Left ventricle myocardium inferior (tissue), 1 donor: ENCODE data around the gene KRTAP5-11. TPM values are rescaled to one million over a fixed set of nuclear protein-coding genes. Genes with fewer than 3 reads are reported as not detected.
"Not testable (repeated sequence)": the region's sequence is repeated elsewhere in the genome, so short reads cannot be mapped to it uniquely, and the experiment has no call there.

Experiments
- DNase-seq: peaks from one replicate; pipeline ENCODE4 v3.0.0-alpha.2; 2020
- H3K27ac ChIP-seq: fragments of 200-600 bp; replicated peaks from 2 replicates; pipeline ENCODE4 v1.8.0; 2021
- H3K27me3 ChIP-seq: fragments of 200-600 bp; 2 replicates; pipeline ENCODE4 v1.8.0; 2021; ENCODE audit warnings: low read depth
- H3K36me3 ChIP-seq: fragments of 200-600 bp; 2 replicates; pipeline ENCODE4 v1.8.0; 2021
- H3K4me1 ChIP-seq: fragments of 200-600 bp; 2 replicates; pipeline ENCODE4 v1.8.0; 2021
- H3K4me3 ChIP-seq: fragments of 200-600 bp; 2 replicates; pipeline ENCODE4 v1.8.0; 2021; ENCODE audit warnings: mild to moderate bottlenecking, moderate library complexity
- H3K9me3 ChIP-seq: fragments of 200-600 bp; replicated peaks from 2 replicates; pipeline ENCODE4 v1.8.0; 2021
- intact Hi-C: fragments of 100-400 bp; cut with micrococcal nuclease; formaldehyde crosslinking; loops from one replicate; pipeline ENCODE4 v1.11.0; 2022
- total RNA-seq: library from RNA; stranded (reverse); fragmentation: NEBNext Ultra II Directional; extraction: Animal tissue kit (Norgen Biotek cat#: 25700); gene quantifications from one replicate; pipeline ENCODE4 v1.2.1, GENCODE V29; 2021
- TF ChIP-seq, protein P1 (sequence below): fragments of 200-600 bp; IDR thresholded peaks from 2 replicates; pipeline ENCODE4 v1.8.0; 2021; ENCODE audit warnings: antibody characterized with exemption, mild to moderate bottlenecking, borderline replicate concordance
- donor health status: DM: no; HTN: yes; CAD: no; lungs with severe emphysema.

The KRTAP5-11 gene
- total RNA-seq, 1 donor from 2014 or later: not detected

- intact Hi-C loops: no loop called here
- TF ChIP-seq, protein P1, sequence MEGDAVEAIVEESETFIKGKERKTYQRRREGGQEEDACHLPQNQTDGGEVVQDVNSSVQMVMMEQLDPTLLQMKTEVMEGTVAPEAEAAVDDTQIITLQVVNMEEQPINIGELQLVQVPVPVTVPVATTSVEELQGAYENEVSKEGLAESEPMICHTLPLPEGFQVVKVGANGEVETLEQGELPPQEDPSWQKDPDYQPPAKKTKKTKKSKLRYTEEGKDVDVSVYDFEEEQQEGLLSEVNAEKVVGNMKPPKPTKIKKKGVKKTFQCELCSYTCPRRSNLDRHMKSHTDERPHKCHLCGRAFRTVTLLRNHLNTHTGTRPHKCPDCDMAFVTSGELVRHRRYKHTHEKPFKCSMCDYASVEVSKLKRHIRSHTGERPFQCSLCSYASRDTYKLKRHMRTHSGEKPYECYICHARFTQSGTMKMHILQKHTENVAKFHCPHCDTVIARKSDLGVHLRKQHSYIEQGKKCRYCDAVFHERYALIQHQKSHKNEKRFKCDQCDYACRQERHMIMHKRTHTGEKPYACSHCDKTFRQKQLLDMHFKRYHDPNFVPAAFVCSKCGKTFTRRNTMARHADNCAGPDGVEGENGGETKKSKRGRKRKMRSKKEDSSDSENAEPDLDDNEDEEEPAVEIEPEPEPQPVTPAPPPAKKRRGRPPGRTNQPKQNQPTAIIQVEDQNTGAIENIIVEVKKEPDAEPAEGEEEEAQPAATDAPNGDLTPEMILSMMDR: no peak
- H3K27me3 ChIP-seq: peaks cover 27% of the 10 kb centered on the region
- no peaks in the 10 kb centered on the region for H3K9me3 ChIP-seq
- no peak for DNase-seq
- H3K4me3 ChIP-seq: no peak overlapping the region
- no peaks in the 10 kb centered on the region for H3K4me1 ChIP-seq
- no peaks in the 10 kb centered on the region for H3K36me3 ChIP-seq
- no peak overlapping the region for H3K27ac ChIP-seq
Observed at GRCh38 chr11:71539017-71539416, 43.7 kb downstream of the KRTAP5-11 start.

DNA sequence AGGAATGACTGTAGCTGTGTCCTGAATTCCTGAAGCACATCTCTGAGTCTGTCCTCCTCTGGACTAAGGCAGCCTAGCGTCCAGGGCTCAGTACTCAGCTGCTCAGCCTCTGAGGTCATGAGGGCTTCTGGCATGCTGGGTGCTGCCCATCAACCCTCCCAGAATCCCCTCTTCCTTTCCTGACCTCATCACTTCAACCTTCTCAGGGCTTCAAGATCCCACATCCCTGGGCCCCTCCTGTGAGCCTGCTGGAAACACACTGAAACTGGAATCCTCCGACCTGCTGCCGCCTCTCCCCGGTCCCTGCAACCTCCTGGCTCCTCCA lies 44.0 kb downstream of the KRTAP5-11 start:
- no peaks in the 10 kb centered on the region for H3K4me1 ChIP-seq
- no peak for DNase-seq
- no peaks in the 10 kb centered on the region for H3K9me3 ChIP-seq
- intact Hi-C loops: no loop called here
- no peak overlapping the region for H3K27ac ChIP-seq
- no peaks in the 10 kb centered on the region for H3K36me3 ChIP-seq
- H3K27me3 ChIP-seq: peaks cover 27% of the 10 kb centered on the region
- TF ChIP-seq, protein P1: no peak
- H3K4me3 ChIP-seq: no peak overlapping the region

DNA sequence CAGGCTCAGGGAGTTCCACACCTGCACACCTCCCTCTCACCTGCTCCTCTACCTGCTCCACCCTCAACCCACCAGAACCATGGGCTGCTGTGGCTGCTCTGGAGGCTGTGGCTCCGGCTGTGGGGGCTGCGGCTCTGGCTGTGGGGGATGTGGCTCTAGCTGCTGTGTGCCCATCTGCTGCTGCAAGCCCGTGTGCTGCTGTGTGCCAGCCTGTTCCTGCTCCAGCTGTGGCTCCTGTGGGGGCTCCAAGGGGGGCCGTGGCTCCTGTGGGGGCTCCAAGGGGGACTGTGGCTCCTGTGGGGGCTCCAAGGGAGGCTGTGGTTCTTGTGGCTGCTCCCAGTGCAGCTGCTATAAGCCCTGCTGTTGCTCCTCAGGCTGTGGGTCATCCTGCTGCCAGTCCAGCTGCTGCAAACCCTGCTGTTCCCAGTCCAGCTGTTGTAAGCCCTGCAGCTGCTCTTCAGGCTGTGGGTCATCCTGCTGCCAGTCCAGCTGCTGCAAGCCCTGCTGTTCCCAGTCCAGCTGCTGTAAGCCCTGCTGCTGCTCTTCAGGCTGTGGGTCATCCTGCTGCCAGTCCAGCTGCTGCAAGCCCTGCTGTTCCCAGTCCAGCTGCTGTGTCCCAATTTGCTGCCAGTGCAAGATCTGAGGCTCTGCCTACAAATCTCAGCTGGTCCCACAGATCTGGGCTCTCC lies 44.6 kb downstream of the KRTAP5-11 start, which contains the start of gene KRTAP5-8:
Gene KRTAP5-8, plus strand, starts transcription at position 49 of the 689 bp plus-strand sequence. Its CDS starts 31 bp downstream, at position 80.
- intact Hi-C loops, H3K27ac ChIP-seq, H3K4me1 ChIP-seq, DNase-seq, H3K4me3 ChIP-seq, H3K9me3 ChIP-seq, H3K36me3 ChIP-seq: not testable (repeated sequence)
- H3K27me3 ChIP-seq: peaks cover 26% of the 10 kb centered on the region

GRCh38 chr11:71537537-71537936 lies 45.1 kb downstream of the KRTAP5-11 start:
- peaks cover 20% of the 10 kb centered on the region for H3K27me3 ChIP-seq
- no peaks in the 10 kb centered on the region for H3K36me3 ChIP-seq
- no peaks in the 10 kb centered on the region for H3K9me3 ChIP-seq
- no peak for DNase-seq
- H3K4me1 ChIP-seq: no peaks in the 10 kb centered on the region
- TF ChIP-seq, protein P1: no peak
- no peak overlapping the region for H3K27ac ChIP-seq
- intact Hi-C loops: no loop called here
- H3K4me3 ChIP-seq: no peak overlapping the region

- intact Hi-C loops: no loop called here
- no peak for DNase-seq
- H3K36me3 ChIP-seq: no peaks in the 10 kb centered on the region
- no peak overlapping the region for H3K27ac ChIP-seq
- H3K9me3 ChIP-seq: no peaks in the 10 kb centered on the region
- H3K4me1 ChIP-seq: no peaks in the 10 kb centered on the region
- TF ChIP-seq, protein P1: no peak
- H3K4me3 ChIP-seq: no peak overlapping the region
- peaks cover 10% of the 10 kb centered on the region for H3K27me3 ChIP-seq
Observed at GRCh38 chr11:71535825-71536224, 46.9 kb downstream of the KRTAP5-11 start.

GRCh38 chr11:71534711-71535608 lies 47.7 kb downstream of the KRTAP5-11 start:
- DNase-seq, H3K4me1 ChIP-seq, H3K9me3 ChIP-seq, intact Hi-C loops, H3K27ac ChIP-seq, H3K36me3 ChIP-seq, H3K4me3 ChIP-seq: not testable (repeated sequence)
- H3K27me3 ChIP-seq: peaks cover 10% of the 10 kb centered on the region
